Transverse colon (tissue), 3 donors: ENCODE results near the gene COL23A1.

Experiments used
- POLR2A ChIP-seq: fragments of 450-650 bp; IDR thresholded peaks from one replicate; pipeline ENCODE4 v1.6.1; 2016; ENCODE audit warnings: antibody characterized with exemption, mild to moderate bottlenecking, moderate library complexity
- TF ChIP-seq, protein P1 (sequence below), 5 experiments: fragments of 200-600 bp in 3 of 5; fragments of 450-650 bp in 2 of 5; sonication (generic) in 3 of 5; IDR thresholded peaks; 1 replicate in 2 of 5; 2 replicates in 3 of 5; pipeline ENCODE4 v1.5.1; 2016 to 2017; ENCODE audit warnings: antibody characterized with exemption in 5 of 5, inconsistent platforms in 3 of 5, mild to moderate bottlenecking in 2 of 5, moderate library complexity in 1 of 5

DNA sequence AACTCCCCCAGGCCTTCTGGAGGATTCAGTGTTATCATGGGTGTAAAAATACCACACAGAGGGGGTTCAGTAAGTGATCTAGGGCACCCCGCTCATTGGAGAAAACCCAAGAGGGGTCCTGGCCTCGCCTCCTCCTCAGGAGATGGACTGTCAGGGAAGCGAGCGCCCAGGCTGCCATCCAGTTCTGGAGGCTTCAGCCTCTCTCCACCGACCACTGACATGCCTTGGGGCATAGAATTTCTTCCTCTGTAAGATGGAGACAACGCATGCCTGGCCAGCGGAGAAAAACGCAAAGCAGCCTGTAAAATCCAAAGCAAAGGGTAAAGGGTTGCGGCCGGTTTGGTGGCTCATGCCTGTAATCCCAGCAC is 165.4 kb downstream of the COL23A1 start:
- TF ChIP-seq, protein P1, sequence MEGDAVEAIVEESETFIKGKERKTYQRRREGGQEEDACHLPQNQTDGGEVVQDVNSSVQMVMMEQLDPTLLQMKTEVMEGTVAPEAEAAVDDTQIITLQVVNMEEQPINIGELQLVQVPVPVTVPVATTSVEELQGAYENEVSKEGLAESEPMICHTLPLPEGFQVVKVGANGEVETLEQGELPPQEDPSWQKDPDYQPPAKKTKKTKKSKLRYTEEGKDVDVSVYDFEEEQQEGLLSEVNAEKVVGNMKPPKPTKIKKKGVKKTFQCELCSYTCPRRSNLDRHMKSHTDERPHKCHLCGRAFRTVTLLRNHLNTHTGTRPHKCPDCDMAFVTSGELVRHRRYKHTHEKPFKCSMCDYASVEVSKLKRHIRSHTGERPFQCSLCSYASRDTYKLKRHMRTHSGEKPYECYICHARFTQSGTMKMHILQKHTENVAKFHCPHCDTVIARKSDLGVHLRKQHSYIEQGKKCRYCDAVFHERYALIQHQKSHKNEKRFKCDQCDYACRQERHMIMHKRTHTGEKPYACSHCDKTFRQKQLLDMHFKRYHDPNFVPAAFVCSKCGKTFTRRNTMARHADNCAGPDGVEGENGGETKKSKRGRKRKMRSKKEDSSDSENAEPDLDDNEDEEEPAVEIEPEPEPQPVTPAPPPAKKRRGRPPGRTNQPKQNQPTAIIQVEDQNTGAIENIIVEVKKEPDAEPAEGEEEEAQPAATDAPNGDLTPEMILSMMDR (IDR thresholded peaks at IDR 0.05): no peak
- TF ChIP-seq POLR2A: no peak
